Measurements from ENCODE around the gene ATF5. TPM values are rescaled to one million over a fixed set of nuclear protein-coding genes. Genes with fewer than 3 reads are reported as not detected.

Gene ATF5
- total and polyA plus RNA-seq, 2 donors (not counting 1 experiment from before 2014, with no cell fraction given) = 7.4 to 7.9 TPM

DNA sequence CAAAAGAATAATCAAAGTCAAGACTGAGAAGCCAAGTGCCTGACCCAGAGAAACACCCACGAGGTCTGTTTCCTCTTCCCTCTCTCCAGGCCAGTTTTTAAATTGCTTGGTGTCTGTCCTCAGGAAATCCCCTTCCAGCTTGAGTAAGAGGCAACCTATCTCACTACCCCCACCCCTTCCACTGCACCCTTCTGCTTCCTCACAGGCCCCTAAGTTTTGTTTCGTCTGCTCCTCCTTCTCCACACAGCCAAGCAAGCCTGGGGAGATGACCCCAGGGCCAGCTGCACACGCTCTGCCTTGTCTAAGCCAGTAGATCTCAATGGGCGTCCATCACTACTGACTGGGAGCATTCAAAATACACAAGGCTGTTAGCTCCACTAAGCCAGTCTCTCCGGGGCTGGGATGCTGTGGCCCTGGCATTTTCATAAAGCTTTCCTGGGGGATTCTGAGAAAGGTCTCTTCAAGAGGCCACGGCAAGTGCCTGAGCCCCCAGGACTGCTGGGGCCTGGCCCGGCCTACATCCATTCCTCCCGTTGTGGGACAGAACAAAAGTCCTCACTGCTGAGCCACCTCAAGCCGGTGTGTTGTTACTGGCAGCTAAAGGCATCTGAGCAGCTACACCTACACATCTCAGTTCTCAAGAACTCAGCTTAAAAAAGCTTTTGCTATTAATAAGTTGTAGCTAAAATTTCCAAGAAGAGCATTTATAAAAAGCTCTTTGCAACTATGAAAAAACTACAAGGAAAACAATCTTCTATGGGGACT, 17.4 kb upstream of the ATF5 start:
- Histone ChIP-seq H2AFZ (ENCODE audit: low read length) (no peak overlapping the region), H3K9me3 (ENCODE audit: control insufficient read depth, insufficient read depth, low read depth, low read length) (no peaks in the 10 kb centered on the region), H3K36me3 (ENCODE audit: control insufficient read depth, insufficient read depth, low read length) (peaks cover 27% of the 10 kb centered on the region), H3K27me3 (ENCODE audit: control insufficient read depth, insufficient read depth, low read length) (no peaks in the 10 kb centered on the region), H3K4me2 (ENCODE audit: extremely low read depth, insufficient read depth, low read length) (no peak overlapping the region), H3K4me1 (ENCODE audit: control insufficient read depth, extremely low read depth, insufficient read depth, low read length) (no peaks in the 10 kb centered on the region), H4K20me1 (ENCODE audit: control insufficient read depth, extremely low read depth, insufficient read depth, low read length) (no peaks in the 10 kb centered on the region), H3K79me2 (ENCODE audit: control insufficient read depth, insufficient read depth, low read length) (peaks cover 14% of the 10 kb centered on the region), H3K4me3 (replicated peaks in 1 of 4; ENCODE audit: control extremely low read depth in 1 of 4, insufficient read depth in 1 of 4, low read depth in 3 of 4, low read length in 4 of 4) (no peak overlapping the region), H3K27ac (ENCODE audit: insufficient read depth, low read length) (no peak overlapping the region), H3K9ac (ENCODE audit: insufficient read depth, low read length) (no peak overlapping the region)
- no peak for TF ChIP-seq EZH2 (IDR thresholded peaks at IDR 0.05; ENCODE audit: low read length, missing control alignments)
- TF ChIP-seq, protein P1, sequence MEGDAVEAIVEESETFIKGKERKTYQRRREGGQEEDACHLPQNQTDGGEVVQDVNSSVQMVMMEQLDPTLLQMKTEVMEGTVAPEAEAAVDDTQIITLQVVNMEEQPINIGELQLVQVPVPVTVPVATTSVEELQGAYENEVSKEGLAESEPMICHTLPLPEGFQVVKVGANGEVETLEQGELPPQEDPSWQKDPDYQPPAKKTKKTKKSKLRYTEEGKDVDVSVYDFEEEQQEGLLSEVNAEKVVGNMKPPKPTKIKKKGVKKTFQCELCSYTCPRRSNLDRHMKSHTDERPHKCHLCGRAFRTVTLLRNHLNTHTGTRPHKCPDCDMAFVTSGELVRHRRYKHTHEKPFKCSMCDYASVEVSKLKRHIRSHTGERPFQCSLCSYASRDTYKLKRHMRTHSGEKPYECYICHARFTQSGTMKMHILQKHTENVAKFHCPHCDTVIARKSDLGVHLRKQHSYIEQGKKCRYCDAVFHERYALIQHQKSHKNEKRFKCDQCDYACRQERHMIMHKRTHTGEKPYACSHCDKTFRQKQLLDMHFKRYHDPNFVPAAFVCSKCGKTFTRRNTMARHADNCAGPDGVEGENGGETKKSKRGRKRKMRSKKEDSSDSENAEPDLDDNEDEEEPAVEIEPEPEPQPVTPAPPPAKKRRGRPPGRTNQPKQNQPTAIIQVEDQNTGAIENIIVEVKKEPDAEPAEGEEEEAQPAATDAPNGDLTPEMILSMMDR (conservative IDR thresholded peaks at IDR 0.05 in 1 of 2, IDR thresholded peaks at IDR 0.05 in 1 of 2; ENCODE audit: low read depth in 1 of 2, low read length in 2 of 2) = no peak
- no peak for DNase-seq (ENCODE audit: low read depth in 2 of 2)

DNA sequence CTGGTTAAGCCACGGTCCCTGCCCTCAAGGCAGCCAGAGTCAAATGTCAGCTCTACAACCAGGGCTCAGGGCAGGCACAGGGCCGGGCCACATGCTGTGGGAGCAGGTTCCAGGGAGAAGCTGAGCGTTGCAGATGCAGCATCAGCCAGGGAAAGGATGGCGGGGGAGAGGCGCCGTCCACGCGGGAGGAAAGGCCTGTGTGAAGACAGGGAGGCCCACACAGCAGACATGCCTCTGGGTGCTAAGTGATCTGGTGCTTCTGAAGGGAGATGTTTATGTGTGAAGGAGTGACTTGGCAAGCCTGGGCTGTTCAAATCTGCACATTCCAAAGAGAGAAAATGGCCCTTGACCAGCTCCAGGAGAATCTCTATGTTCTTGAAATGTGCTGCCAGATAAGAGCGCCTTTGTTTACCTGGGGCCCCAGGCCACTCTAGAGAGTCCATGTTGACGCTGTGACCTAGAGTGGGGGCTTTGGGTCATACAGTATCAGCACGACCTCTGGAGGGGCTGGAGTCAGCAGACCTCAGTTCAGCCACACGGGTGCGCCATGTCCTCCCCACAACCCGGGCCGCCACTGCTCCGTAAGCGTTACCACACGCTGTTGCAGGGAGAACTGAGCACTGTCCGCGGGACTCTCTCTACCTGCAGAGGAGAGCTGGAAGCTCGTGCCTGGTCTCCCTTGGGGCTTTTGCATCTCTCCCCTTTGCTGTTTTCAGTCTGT, 15.9 kb upstream of the ATF5 start:
- peaks cover 23% of the 10 kb centered on the region for H3K36me3 ChIP-seq (ENCODE audit: control insufficient read depth, insufficient read depth, low read length)
- TF ChIP-seq EZH2 (IDR thresholded peaks at IDR 0.05; ENCODE audit: low read length, missing control alignments) = no peak
- TF ChIP-seq, protein P1 (conservative IDR thresholded peaks at IDR 0.05 in 1 of 2, IDR thresholded peaks at IDR 0.05 in 1 of 2; ENCODE audit: low read depth in 1 of 2, low read length in 2 of 2) = no peak

DNA sequence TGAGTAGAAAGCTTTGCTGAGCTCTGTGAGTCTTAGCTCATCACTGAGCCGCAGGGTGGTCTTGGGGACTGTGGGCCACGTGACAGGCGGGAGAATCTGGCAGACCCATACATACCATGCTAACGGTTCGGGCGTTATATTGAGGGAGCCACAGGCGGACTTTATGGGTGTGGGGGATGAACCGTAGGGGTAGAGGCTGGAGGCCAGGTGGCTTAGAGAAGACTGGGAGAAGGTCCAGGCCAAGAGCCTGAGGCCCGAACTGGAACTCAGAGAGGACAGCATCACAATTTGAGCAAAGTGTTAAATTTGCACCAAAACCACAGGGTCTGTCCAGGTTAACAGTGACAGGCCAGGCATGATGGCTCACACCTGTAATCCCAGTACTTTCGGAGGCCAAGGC, 15.3 kb upstream of the ATF5 start:
- Histone ChIP-seq H2AFZ (ENCODE audit: low read length) (no peak overlapping the region), H3K4me1 (ENCODE audit: control insufficient read depth, extremely low read depth, insufficient read depth, low read length) (no peaks in the 10 kb centered on the region), H3K9ac (ENCODE audit: insufficient read depth, low read length) (no peak overlapping the region), H3K27ac (ENCODE audit: insufficient read depth, low read length) (no peak overlapping the region), H4K20me1 (ENCODE audit: control insufficient read depth, extremely low read depth, insufficient read depth, low read length) (no peaks in the 10 kb centered on the region), H3K9me3 (ENCODE audit: control insufficient read depth, insufficient read depth, low read depth, low read length) (no peaks in the 10 kb centered on the region), H3K79me2 (ENCODE audit: control insufficient read depth, insufficient read depth, low read length) (peaks cover 31% of the 10 kb centered on the region), H3K4me2 (ENCODE audit: extremely low read depth, insufficient read depth, low read length) (no peak overlapping the region), H3K36me3 (ENCODE audit: control insufficient read depth, insufficient read depth, low read length) (peaks cover 17% of the 10 kb centered on the region), H3K4me3 (replicated peaks in 1 of 4; ENCODE audit: control extremely low read depth in 1 of 4, insufficient read depth in 1 of 4, low read depth in 3 of 4, low read length in 4 of 4) (no peak overlapping the region), H3K27me3 (ENCODE audit: control insufficient read depth, insufficient read depth, low read length) (no peaks in the 10 kb centered on the region)
- no peak for DNase-seq (ENCODE audit: low read depth in 2 of 2)
- no peak for TF ChIP-seq EZH2 (IDR thresholded peaks at IDR 0.05; ENCODE audit: low read length, missing control alignments)
- TF ChIP-seq, protein P1 (conservative IDR thresholded peaks at IDR 0.05 in 1 of 2, IDR thresholded peaks at IDR 0.05 in 1 of 2; ENCODE audit: low read depth in 1 of 2, low read length in 2 of 2) = no peak

More for the DNA sequence above, 15.9 kb upstream of the ATF5 start:
- no peaks in the 10 kb centered on the region for H3K4me1 ChIP-seq (ENCODE audit: control insufficient read depth, extremely low read depth, insufficient read depth, low read length)
- H3K4me2 ChIP-seq (ENCODE audit: extremely low read depth, insufficient read depth, low read length) = no peak overlapping the region
- no peak overlapping the region for H3K9ac ChIP-seq (ENCODE audit: insufficient read depth, low read length)
- peaks cover 26% of the 10 kb centered on the region for H3K79me2 ChIP-seq (ENCODE audit: control insufficient read depth, insufficient read depth, low read length)
- no peak overlapping the region for H2AFZ ChIP-seq (ENCODE audit: low read length)
- no peak overlapping the region for H3K4me3 ChIP-seq (replicated peaks in 1 of 4; ENCODE audit: control extremely low read depth in 1 of 4, insufficient read depth in 1 of 4, low read depth in 3 of 4, low read length in 4 of 4)
- H3K27me3 ChIP-seq (ENCODE audit: control insufficient read depth, insufficient read depth, low read length) = no peaks in the 10 kb centered on the region
- H3K9me3 ChIP-seq (ENCODE audit: control insufficient read depth, insufficient read depth, low read depth, low read length) = no peaks in the 10 kb centered on the region
- no peaks in the 10 kb centered on the region for H4K20me1 ChIP-seq (ENCODE audit: control insufficient read depth, extremely low read depth, insufficient read depth, low read length)
- no peak overlapping the region for H3K27ac ChIP-seq (ENCODE audit: insufficient read depth, low read length)
- no peak for DNase-seq (ENCODE audit: low read depth in 2 of 2)

Data from fibroblast of lung (primary cell).